GM12878 (cell line): Measurements from ENCODE around the gene TNRC6B. TPM values are rescaled to one million over a fixed set of nuclear protein-coding genes. Genes with fewer than 3 reads are reported as not detected.

ENCODE experiments used
- ATAC-seq: fragments of 200-7000 bp; cut with Tn5 transposase; 3 replicates; pipeline ENCODE4 v1.9.1; 2020; ENCODE audit warnings: mild to moderate bottlenecking, moderate library complexity
- BruUV-seq: library from RNA; stranded (reverse); fragments of 400-500 nt; replicated peaks from 2 replicates; lab custom pipeline; 2021; lab: Mats Ljungman, UMichigan
- CTCF ChIA-PET: fragments of 300-600 bp; sonication (Branson Sonifier 250); formaldehyde crosslinking; extraction: SDS; loops from one replicate; lab custom pipeline; 2021; ENCODE audit warnings: inconsistent platforms; lab: Yijun Ruan, JAX
- POLR2A ChIA-PET: fragments of 350-600 bp; formaldehyde crosslinking; extraction: SDS; loops from one replicate; lab custom pipeline; 2021; ENCODE audit warnings: inconsistent platforms; lab: Charles Lee
- RAD21 ChIA-PET: fragments of 300-600 bp; sonication (Branson Sonifier 250); formaldehyde crosslinking; loops from one replicate; lab custom pipeline; 2023; ENCODE audit warnings: antibody characterized with exemption; ENCODE audit not compliant: unreplicated experiment; lab: Charles Lee
- SMC1A ChIA-PET: fragments of 300-600 bp; sonication (Branson Sonifier 250); formaldehyde crosslinking; loops from one replicate; lab custom pipeline; 2023; ENCODE audit not compliant: unreplicated experiment, uncharacterized antibody; lab: Charles Lee
- DNase-seq: peaks from one replicate; pipeline ENCODE4 v3.0.0-alpha.2; 2011; ENCODE audit warnings: low read depth, low spot score
- FAIRE-seq: peaks from 3 replicates; lab custom pipeline; 2011; peaks lifted over from hg19 to GRCh38; lab: Jason Lieb, UNC
- H2AFZ ChIP-seq: 2 replicates; pipeline ENCODE4 v1.6.0; 2011; ENCODE audit warnings: low read depth, low read length, control low read depth; ENCODE audit not compliant: control insufficient read depth
- H3K27ac ChIP-seq: 2 replicates; pipeline ENCODE4 v1.5.1; 2011; ENCODE audit warnings: control low read depth; ENCODE audit not compliant: control insufficient read depth, insufficient read depth
- H3K27me3 ChIP-seq, 2 experiments: replicated peaks in 1 of 2; 2 replicates each; pipeline versions ENCODE4 v1.6.0 to v1.6.1; 2011; ENCODE audit warnings: low read length in 1 of 2; ENCODE audit not compliant: control insufficient read depth in 2 of 2, insufficient read depth in 2 of 2
- H3K36me3 ChIP-seq, 2 experiments: 2 replicates each; pipeline ENCODE4 v1.5.1; 2011; ENCODE audit warnings: low read length in 1 of 2; ENCODE audit not compliant: control insufficient read depth in 2 of 2, insufficient read depth in 2 of 2
- H3K4me1 ChIP-seq: 2 replicates; pipeline ENCODE4 v1.6.1; 2011; ENCODE audit warnings: mild to moderate bottlenecking, low read length, moderate library complexity, mixed read lengths; ENCODE audit not compliant: control insufficient read depth, insufficient read depth
- H3K4me2 ChIP-seq: 2 replicates; pipeline ENCODE4 v1.6.0; 2011; ENCODE audit warnings: control low read depth; ENCODE audit not compliant: control insufficient read depth, insufficient read depth
- H3K4me3 ChIP-seq: fragments of 200-600 bp; sonication (generic); 2 replicates; pipeline ENCODE4 v1.5.1; 2016
- H3K79me2 ChIP-seq: 2 replicates; pipeline ENCODE4 v1.6.0; 2011; ENCODE audit warnings: low read length; ENCODE audit not compliant: control insufficient read depth, insufficient read depth
- H3K9ac ChIP-seq: 2 replicates; pipeline ENCODE4 v1.8.0; 2011; ENCODE audit warnings: low read length, control low read depth, mixed read lengths; ENCODE audit not compliant: control insufficient read depth, insufficient read depth
- H3K9me3 ChIP-seq: replicated peaks from 3 replicates; pipeline ENCODE4 v1.5.1; 2011; ENCODE audit warnings: mild to moderate bottlenecking, low read length; ENCODE audit not compliant: control insufficient read depth, insufficient read depth
- H4K20me1 ChIP-seq: 2 replicates; pipeline ENCODE4 v1.6.0; 2011; ENCODE audit not compliant: control insufficient read depth, insufficient read depth
- BMI1 ChIP-seq: fragments of 450-650 bp; IDR thresholded peaks from 2 replicates; pipeline ENCODE4 v1.6.1; 2016; ENCODE audit warnings: mild to moderate bottlenecking, moderate library complexity, borderline replicate concordance
- CTCF ChIP-seq, 3 experiments: IDR thresholded peaks in 2 of 3; conservative IDR thresholded peaks in 1 of 3; 2 replicates each; pipeline ENCODE4 v1.5.1; 2011; ENCODE audit warnings: low read depth in 3 of 3, low read length in 3 of 3, mild to moderate bottlenecking in 3 of 3, control low read depth in 2 of 3, moderate library complexity in 2 of 3, inconsistent platforms in 1 of 3, mixed read lengths in 1 of 3; ENCODE audit not compliant: control insufficient read depth in 2 of 3, insufficient read depth in 1 of 3; ENCODE audit errors: extremely low read depth in 1 of 3
- EED ChIP-seq: sonication (generic); IDR thresholded peaks from 2 replicates; pipeline ENCODE4 v1.6.1; 2016; ENCODE audit warnings: antibody characterized with exemption, low read depth
- HDAC6 ChIP-seq: fragments of 200-600 bp; sonication (generic); IDR thresholded peaks from one replicate; pipeline ENCODE4 v1.8.0; 2017; ENCODE audit warnings: antibody characterized with exemption; ENCODE audit not compliant: unreplicated experiment
- JUND ChIP-seq: IDR thresholded peaks from 2 replicates; pipeline ENCODE4 v1.6.1; 2012; ENCODE audit warnings: low read depth, mild to moderate bottlenecking, low read length, improper control_type of control experiment, moderate library complexity
- NR2C1 ChIP-seq: fragments of 450-650 bp; IDR thresholded peaks from 2 replicates; pipeline ENCODE4 v1.6.1; 2017; ENCODE audit warnings: antibody characterized with exemption, mild to moderate bottlenecking, moderate library complexity
- POLR2AphosphoS5 ChIP-seq: IDR thresholded peaks from 2 replicates; pipeline ENCODE4 v1.6.1; 2011; ENCODE audit warnings: mild to moderate bottlenecking, low read length, inconsistent platforms
- RELB ChIP-seq: fragments of 450-650 bp; IDR thresholded peaks from 2 replicates; pipeline ENCODE4 v1.6.1; 2017; ENCODE audit warnings: low read depth, mild to moderate bottlenecking, moderate library complexity
- SKIL ChIP-seq: fragments of 450-650 bp; IDR thresholded peaks from 2 replicates; pipeline ENCODE4 v1.6.1; 2017; ENCODE audit warnings: mild to moderate bottlenecking, low read depth, inconsistent platforms; ENCODE audit not compliant: poor library complexity, severe bottlenecking
- STAT1 ChIP-seq: fragments of 450-650 bp; conservative IDR thresholded peaks from 2 replicates; pipeline ENCODE4 v1.6.1; 2014; ENCODE audit warnings: antibody characterized with exemption, mild to moderate bottlenecking
- SUZ12 ChIP-seq: fragments of 200-600 bp; sonication (generic); IDR thresholded peaks from one replicate; pipeline ENCODE4 v1.6.1; 2018; ENCODE audit warnings: antibody characterized with exemption, mild to moderate bottlenecking; ENCODE audit not compliant: unreplicated experiment
- WGBS: methylation state at CpG from one replicate; pipeline ENCODE4 v1.1.6; 2016; ENCODE audit warnings: low lambda C conversion rate; ENCODE audit not compliant: insufficient replicate concordance, insufficient coverage; ENCODE audit errors: missing lambda C conversion rate; 5-methylcytosine and 5-hydroxymethylcytosine counted together
- in situ Hi-C: fragments of 300-500 bp; cut with MboI; formaldehyde crosslinking; loops from 9 replicates; pipeline ENCODE4 v1.14.3; 2018; ENCODE audit warnings: mixed read lengths
- intact Hi-C: fragments of 100-400 bp; cut with micrococcal nuclease; formaldehyde crosslinking; loops from one replicate; pipeline ENCODE4 v1.14.2; 2022; ENCODE audit not compliant: unreplicated experiment
- polyA plus RNA-seq, 11 experiments: library from polyadenylated mRNA; depleted of rRNA in 4 of 11; unstranded in 6 of 11; stranded (reverse) in 5 of 11; fragments of >200 nt; fragmentation: Nextera tagmentation in 4 of 11; fragmentation: Illumina TruSeq in 1 of 11; extraction: Ambion mirVana in 4 of 11; extraction: Trizol in 1 of 11; gene quantifications; 1 replicate in 1 of 11; 2 replicates in 10 of 11; pipeline versions ENCODE4 v1.2.1 to v1.2.3, GENCODE V29; 2011 to 2016; ENCODE audit warnings: inconsistent platforms in 2 of 11, missing spikeins in 2 of 11, low read depth in 1 of 11
- total RNA-seq, 4 experiments: library from RNA; depleted of rRNA in 3 of 4; stranded (reverse); fragments of >200 nt in 3 of 4; fragmentation: Illumina TruSeq in 1 of 4; extraction: Trizol in 1 of 4; gene quantifications; 2 replicates each; pipeline versions ENCODE4 v1.2.1 to v1.2.3, GENCODE V29; 2013 to 2021

Gene TNRC6B
- total and polyA plus RNA-seq, 10 of the 15 experiments (the other 5 are each of a cell fraction or from before 2014, with no cell fraction given), result 3.6 to 32.8 (median 16.4) TPM

GRCh38 chr22:40232624-40233023 lies 54.9 kb downstream of the TNRC6B start:
- H3K4me1 ChIP-seq, result peaks cover 7% of the 10 kb centered on the region
- no peaks in the 10 kb centered on the region for H3K27me3 ChIP-seq
- BruUV-seq, result no TSS peak
- no peak overlapping the region for H3K9ac ChIP-seq
- peaks cover 2% of the 10 kb centered on the region for H3K79me2 ChIP-seq
- intact Hi-C loops, result no loop called here
- H3K4me3 ChIP-seq, result no peak overlapping the region
- ATAC-seq (no peak), FAIRE-seq (no peak), DNase-seq (no peak)
- peaks cover 0 to 9% of the 10 kb centered on the region in 2 experiments; a peak in 2 of 4 replicates for H3K36me3 ChIP-seq
- ChIA-PET POLR2A (no interaction called here), CTCF (no interaction called here), RAD21 (no interaction called here), SMC1A (interaction anchor here (0.9 to 1.0 kb wide), 2 partner anchors 12 to 19 kb away, joined by 3 to 5 read pairs; no protein-coding TSS in a partner anchor)
- H3K9me3 ChIP-seq, result no peaks in the 10 kb centered on the region
- 99% methylated on average over 15 of the region's 15 CpGs for WGBS
- no peaks in the 10 kb centered on the region; the same call in 1 of the 2 replicates for H4K20me1 ChIP-seq
- in situ Hi-C loops, result no loop called here
- no peak overlapping the region for H3K4me2 ChIP-seq
- H3K27ac ChIP-seq, result no peak overlapping the region
- H2AFZ ChIP-seq, result no peak overlapping the region
- TF ChIP-seq SUZ12 (no peak), EED (no peak), BMI1 (no peak), SKIL (no peak), NR2C1 (no peak), STAT1 (no peak), CTCF (IDR thresholded peaks at IDR 0.05 in 2 of 3, conservative IDR thresholded peaks at IDR 0.05 in 1 of 3; ENCODE audit: control insufficient read depth in 2 of 3, extremely low read depth in 1 of 3, insufficient read depth in 1 of 3, low read depth in 3 of 3, low read length in 3 of 3) (no peak), JUND (no peak), RELB (no peak), POLR2AphosphoS5 (no peak), HDAC6 (no peak)
